GM12878 (cell line): ENCODE results near the gene QRFP.

Experiments
- CTCF ChIP-seq, 3 experiments: IDR thresholded peaks in 2 of 3; conservative IDR thresholded peaks in 1 of 3; 2 replicates each; pipeline ENCODE4 v1.5.1; 2011; ENCODE audit warnings: low read depth in 3 of 3, low read length in 3 of 3, mild to moderate bottlenecking in 3 of 3, control low read depth in 2 of 3, moderate library complexity in 2 of 3, inconsistent platforms in 1 of 3, mixed read lengths in 1 of 3; ENCODE audit not compliant: control insufficient read depth in 2 of 3, insufficient read depth in 1 of 3; ENCODE audit errors: extremely low read depth in 1 of 3
- MXI1 ChIP-seq: fragments of 150-350 bp; IDR thresholded peaks from 2 replicates; pipeline ENCODE4 v1.6.1; 2011; ENCODE audit warnings: low read depth, mild to moderate bottlenecking, inconsistent platforms, low read length, improper control_type of control experiment
- NR2C2 ChIP-seq: IDR thresholded peaks from 2 replicates; pipeline ENCODE4 v1.6.1; 2011; ENCODE audit warnings: borderline replicate concordance, low read depth; ENCODE audit not compliant: control insufficient read depth, insufficient read length

DNA sequence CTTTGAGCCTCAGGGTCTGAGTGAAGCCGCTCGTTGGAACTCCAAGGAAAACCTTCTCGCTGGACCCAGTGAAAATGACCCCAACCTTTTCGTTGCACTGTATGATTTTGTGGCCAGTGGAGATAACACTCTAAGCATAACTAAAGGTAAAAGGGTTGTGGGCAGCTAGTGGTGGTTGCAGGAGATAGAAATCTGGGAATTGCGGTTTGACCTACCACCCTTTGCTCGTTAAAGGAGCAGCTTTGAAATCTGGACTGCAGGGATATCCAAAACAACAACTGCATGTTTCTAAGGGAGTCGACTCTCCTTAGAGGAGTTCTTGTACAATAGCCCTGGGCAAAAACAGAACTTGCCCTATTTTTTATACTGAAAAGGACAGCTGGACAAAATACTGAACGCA is 42.5 kb downstream of the QRFP start:
- TF ChIP-seq MXI1 (no peak), CTCF (IDR thresholded peaks at IDR 0.05 in 2 of 3, conservative IDR thresholded peaks at IDR 0.05 in 1 of 3; ENCODE audit: control insufficient read depth in 2 of 3, extremely low read depth in 1 of 3, insufficient read depth in 1 of 3, low read depth in 3 of 3, low read length in 3 of 3) (no peak), NR2C2 (no peak)
